ENCODE measurements around the gene SLFN12.
"Not testable (repeated sequence)": the region's sequence is repeated elsewhere in the genome, so short reads cannot be mapped to it uniquely, and the experiment has no call there.

The SLFN12 gene

GRCh38 chr17:35432176-35433074 is at the start of gene SLFN12:
SLFN12 (minus strand) TSS chr17:35432500; CDS start chr17:35423028, 9,472 bp downstream.
- in situ Hi-C loops (cut with HindIII; ENCODE audit: low pct_ligation_motif_present, low pct_unique_long_range_greater_than_20kb, low sequenced_read_pairs), result loop anchor here (25.0 kb wide), 1 partner anchor 105 kb away; the partner anchor contains the start of gene SLFN12L
- peak; percentile 96 for DNase-seq

GRCh38 chr17:35479271-35479670 is 47.0 kb upstream of the SLFN12 start:
- DNase-seq, result no peak
- in situ Hi-C loops (cut with HindIII; ENCODE audit: low pct_ligation_motif_present, low pct_unique_long_range_greater_than_20kb, low sequenced_read_pairs), result no loop called here

GRCh38 chr17:35477248-35477647 is 44.9 kb upstream of the SLFN12 start:
- in situ Hi-C loops (cut with HindIII; ENCODE audit: low pct_ligation_motif_present, low pct_unique_long_range_greater_than_20kb, low sequenced_read_pairs), result no loop called here
- DNase-seq, result no peak

GRCh38 chr17:35476283-35476820 is 44.1 kb upstream of the SLFN12 start:
- in situ Hi-C loops (cut with HindIII; ENCODE audit: low pct_ligation_motif_present, low pct_unique_long_range_greater_than_20kb, low sequenced_read_pairs), result no loop called here
- no peak for DNase-seq

GRCh38 chr17:35468475-35468874 is 36.2 kb upstream of the SLFN12 start:
- in situ Hi-C loops (cut with HindIII; ENCODE audit: low pct_ligation_motif_present, low pct_unique_long_range_greater_than_20kb, low sequenced_read_pairs), result no loop called here
- no peak for DNase-seq

- in situ Hi-C loops (cut with HindIII; ENCODE audit: low pct_ligation_motif_present, low pct_unique_long_range_greater_than_20kb, low sequenced_read_pairs), result no loop called here
- DNase-seq, result no peak
Measured at GRCh38 chr17:35467824-35468223, 35.5 kb upstream of the SLFN12 start.

- in situ Hi-C loops (cut with HindIII; ENCODE audit: low pct_ligation_motif_present, low pct_unique_long_range_greater_than_20kb, low sequenced_read_pairs), result no loop called here
- DNase-seq, result peak; percentile 69
Measured at GRCh38 chr17:35460354-35460851, 28.1 kb upstream of the SLFN12 start.

- in situ Hi-C loops (cut with HindIII; ENCODE audit: low pct_ligation_motif_present, low pct_unique_long_range_greater_than_20kb, low sequenced_read_pairs); DNase-seq: not testable (repeated sequence)
Measured at GRCh38 chr17:35454035-35454434, 21.7 kb upstream of the SLFN12 start.

GRCh38 chr17:35453171-35453570 is 20.9 kb upstream of the SLFN12 start:
- in situ Hi-C loops (cut with HindIII; ENCODE audit: low pct_ligation_motif_present, low pct_unique_long_range_greater_than_20kb, low sequenced_read_pairs), result no loop called here
- no peak for DNase-seq

- in situ Hi-C loops (cut with HindIII; ENCODE audit: low pct_ligation_motif_present, low pct_unique_long_range_greater_than_20kb, low sequenced_read_pairs), result loop anchor here (25.0 kb wide), 1 partner anchor 88 kb away; the partner anchor contains the start of gene SLFN12L
- no peak for DNase-seq
Measured at GRCh38 chr17:35449371-35449931, 17.2 kb upstream of the SLFN12 start.

GRCh38 chr17:35448899-35449227 is 16.6 kb upstream of the SLFN12 start:
- in situ Hi-C loops (cut with HindIII; ENCODE audit: low pct_ligation_motif_present, low pct_unique_long_range_greater_than_20kb, low sequenced_read_pairs), result loop anchor here (25.0 kb wide), 1 partner anchor 88 kb away; the partner anchor contains the start of gene SLFN12L
- DNase-seq, result no peak

- peak; percentile 93 for DNase-seq
- in situ Hi-C loops (cut with HindIII; ENCODE audit: low pct_ligation_motif_present, low pct_unique_long_range_greater_than_20kb, low sequenced_read_pairs), result loop anchor here (25.0 kb wide), 1 partner anchor 89 kb away; the partner anchor contains the start of gene SLFN12L
Measured at GRCh38 chr17:35448214-35448898, 16.1 kb upstream of the SLFN12 start, which contains the start of gene SLFN13. SLFN13 (minus strand) TSS chr17:35448766; CDS start chr17:35445680, 3,086 bp downstream.

GRCh38 chr17:35447499-35447898 is 15.2 kb upstream of the SLFN12 start:
- in situ Hi-C loops (cut with HindIII; ENCODE audit: low pct_ligation_motif_present, low pct_unique_long_range_greater_than_20kb, low sequenced_read_pairs), result loop anchor here (25.0 kb wide), 1 partner anchor 90 kb away; the partner anchor contains the start of gene SLFN12L
- no peak for DNase-seq

- in situ Hi-C loops (cut with HindIII; ENCODE audit: low pct_ligation_motif_present, low pct_unique_long_range_greater_than_20kb, low sequenced_read_pairs), result loop anchor here (25.0 kb wide), 1 partner anchor 99 kb away; the partner anchor contains the start of gene SLFN12L
- DNase-seq, result no peak
Measured at GRCh38 chr17:35438433-35438832, 6.1 kb upstream of the SLFN12 start.

- DNase-seq, result peak; percentile 99
- in situ Hi-C loops (cut with HindIII; ENCODE audit: low pct_ligation_motif_present, low pct_unique_long_range_greater_than_20kb, low sequenced_read_pairs), result loop anchor here (25.0 kb wide), 1 partner anchor 104 kb away; the partner anchor contains the start of gene SLFN12L
Measured at GRCh38 chr17:35433075-35433894, 985 bp upstream of the SLFN12 start.

GRCh38 chr17:35429702-35430101 is 2.6 kb downstream of the SLFN12 start:
- no peak for DNase-seq
- in situ Hi-C loops (cut with HindIII; ENCODE audit: low pct_ligation_motif_present, low pct_unique_long_range_greater_than_20kb, low sequenced_read_pairs), result loop anchor here (25.0 kb wide), 1 partner anchor 108 kb away; the partner anchor contains the start of gene SLFN12L

GRCh38 chr17:35428229-35428628 is 4.1 kb downstream of the SLFN12 start:
- DNase-seq, result no peak
- in situ Hi-C loops (cut with HindIII; ENCODE audit: low pct_ligation_motif_present, low pct_unique_long_range_greater_than_20kb, low sequenced_read_pairs), result loop anchor here (25.0 kb wide), 1 partner anchor 109 kb away; the partner anchor contains the start of gene SLFN12L

Measured in ACHN (cell line).